Prostate gland (tissue), 2 donors: Measurements from ENCODE around the gene TSPAN18.

Experiments
- CTCF ChIP-seq, 4 experiments: fragments of 200-600 bp in 2 of 4; fragments of 450-650 bp in 2 of 4; sonication (generic) in 2 of 4; IDR thresholded peaks; 1 replicate in 3 of 4; 2 replicates in 1 of 4; pipeline ENCODE4 v1.5.1; 2016 to 2019; ENCODE audit warnings: antibody characterized with exemption in 4 of 4, mild to moderate bottlenecking in 2 of 4, moderate library complexity in 2 of 4
- POLR2A ChIP-seq: fragments of 450-650 bp; IDR thresholded peaks from one replicate; pipeline ENCODE4 v1.6.1; 2016; ENCODE audit warnings: antibody characterized with exemption, mild to moderate bottlenecking

GRCh38 chr11:44725757-44726282 lies 942 bp upstream of the TSPAN18 start:
- no peak for TF ChIP-seq CTCF (IDR thresholded peaks at IDR 0.05)
- TF ChIP-seq POLR2A, result no peak
